Chondrocyte (in vitro differentiated cells): ENCODE measurements around the gene TMEM131L. TPM values are rescaled to one million over a fixed set of nuclear protein-coding genes. Genes with fewer than 3 reads are reported as not detected.
A peak's percentile ranks its signal among the peaks of the same experiment; 100 is the strongest.

Experiments used
- DNase-seq: peaks from one replicate; pipeline ENCODE4 v3.0.0; 2021; ENCODE audit warnings: mixed read lengths, low spot score
- H3K27ac Mint-ChIP-seq: one replicate; pipeline ENCODE4 v1.8.0; 2021; ENCODE audit warnings: mild to moderate bottlenecking, moderate library complexity, mixed read lengths; ENCODE audit not compliant: unreplicated experiment
- H3K27me3 Mint-ChIP-seq: 2 replicates; pipeline ENCODE4 v1.8.0; 2021; ENCODE audit warnings: low read depth, mixed read lengths
- H3K36me3 Mint-ChIP-seq: 2 replicates; pipeline ENCODE4 v1.8.0; 2021; ENCODE audit warnings: low read depth, mixed read lengths
- H3K4me1 Mint-ChIP-seq: 2 replicates; pipeline ENCODE4 v1.8.0; 2021; ENCODE audit warnings: low read depth, mild to moderate bottlenecking, mixed read lengths
- H3K4me3 Mint-ChIP-seq: one replicate; pipeline ENCODE4 v1.8.0; 2021; ENCODE audit warnings: mild to moderate bottlenecking, moderate library complexity, mixed read lengths; ENCODE audit not compliant: unreplicated experiment
- H3K9me3 Mint-ChIP-seq: 2 replicates; pipeline ENCODE4 v1.8.0; 2021; ENCODE audit warnings: low read depth, mixed read lengths
- CTCF ChIP-seq: fragments of 200-600 bp; sonication (generic); IDR thresholded peaks from 2 replicates; pipeline ENCODE4 v1.5.0; 2021; ENCODE audit warnings: antibody characterized with exemption, mild to moderate bottlenecking, moderate library complexity
- total RNA-seq: library from RNA; stranded (reverse); gene quantifications from 3 replicates; pipeline ENCODE4 v1.2.1, GENCODE V29; 2021

TMEM131L gene
- total RNA-seq, 1 donor from 2014 or later: 8.4 TPM

GRCh38 chr4:153638011-153638410, 171.9 kb downstream of the TMEM131L start:
- no peak for DNase-seq
- H3K4me1 Mint-ChIP-seq: peaks cover 4% of the 10 kb centered on the region
- H3K4me3 Mint-ChIP-seq: no peak overlapping the region
- H3K27ac Mint-ChIP-seq: no peak overlapping the region
- no peaks in the 10 kb centered on the region for H3K27me3 Mint-ChIP-seq
- TF ChIP-seq CTCF: no peak
- H3K9me3 Mint-ChIP-seq: no peaks in the 10 kb centered on the region
- peaks cover 15% of the 10 kb centered on the region for H3K36me3 Mint-ChIP-seq

GRCh38 chr4:153638999-153639398, 172.8 kb downstream of the TMEM131L start:
- H3K4me1 Mint-ChIP-seq: peaks cover 7% of the 10 kb centered on the region
- H3K27ac Mint-ChIP-seq: no peak overlapping the region
- H3K9me3 Mint-ChIP-seq: no peaks in the 10 kb centered on the region
- no peaks in the 10 kb centered on the region for H3K27me3 Mint-ChIP-seq
- TF ChIP-seq CTCF: no peak
- peaks cover 13% of the 10 kb centered on the region for H3K36me3 Mint-ChIP-seq
- no peak overlapping the region for H3K4me3 Mint-ChIP-seq
- no peak for DNase-seq

GRCh38 chr4:153639833-153640802, 174.0 kb downstream of the TMEM131L start:
- peaks cover 3% of the 10 kb centered on the region for H3K9me3 Mint-ChIP-seq
- H3K4me1 Mint-ChIP-seq: peaks cover 7% of the 10 kb centered on the region
- peaks cover 10% of the 10 kb centered on the region for H3K36me3 Mint-ChIP-seq
- no peak for DNase-seq
- H3K27me3 Mint-ChIP-seq: no peaks in the 10 kb centered on the region
- no peak overlapping the region for H3K4me3 Mint-ChIP-seq
- no peak for TF ChIP-seq CTCF
- no peak overlapping the region for H3K27ac Mint-ChIP-seq

- DNase-seq: no peak
- TF ChIP-seq CTCF: no peak
- peaks cover 7% of the 10 kb centered on the region for H3K9me3 Mint-ChIP-seq
- no peak overlapping the region for H3K4me3 Mint-ChIP-seq
- H3K36me3 Mint-ChIP-seq: peaks cover 2% of the 10 kb centered on the region
- no peak overlapping the region for H3K27ac Mint-ChIP-seq
- peaks cover 18% of the 10 kb centered on the region for H3K4me1 Mint-ChIP-seq
- no peaks in the 10 kb centered on the region for H3K27me3 Mint-ChIP-seq
Measured at GRCh38 chr4:153641532-153641931, 175.4 kb downstream of the TMEM131L start.

GRCh38 chr4:153643406-153644383, 177.5 kb downstream of the TMEM131L start:
- no peak for DNase-seq
- Mint-ChIP-seq H3K4me1 (peaks cover 30% of the 10 kb centered on the region), H3K4me3 (no peak overlapping the region), H3K27ac (no peak overlapping the region), H3K27me3 (no peaks in the 10 kb centered on the region), H3K9me3 (peaks cover 7% of the 10 kb centered on the region), H3K36me3 (peaks cover 2% of the 10 kb centered on the region)
- TF ChIP-seq CTCF: peak; percentile 84
